Measurements from ENCODE around the gene ARHGAP6. TPM values are rescaled to one million over a fixed set of nuclear protein-coding genes. Genes with fewer than 3 reads are reported as not detected.
A peak's percentile ranks its signal among the peaks of the same experiment; 100 is the strongest.

ARHGAP6 gene
- total RNA-seq, 4 donors from 2014 or later, result 49.2 to 63.8 (median 51.5) TPM

DNA sequence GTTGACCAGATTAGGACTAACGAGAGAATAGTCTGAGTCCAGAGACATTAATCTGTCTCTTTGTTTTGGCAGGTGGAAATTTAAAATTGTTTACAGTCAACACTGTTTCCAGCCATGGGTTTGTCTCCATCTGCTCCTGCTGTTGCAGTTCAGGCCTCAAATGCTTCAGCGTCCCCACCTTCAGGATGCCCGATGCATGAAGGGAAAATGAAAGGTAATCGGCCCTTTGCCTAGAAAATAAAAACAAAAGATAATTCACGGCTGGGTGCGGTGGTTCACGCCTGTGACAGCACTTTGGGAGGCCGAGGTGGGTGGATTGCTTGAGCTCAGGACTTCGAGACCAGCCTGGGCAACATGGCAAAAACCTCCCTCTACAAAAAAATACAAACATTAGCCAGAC is 553.8 kb downstream of the ARHGAP6 start:
- H3K27ac ChIP-seq, result peak overlapping the region; percentile 41 to 77 (median 65)
- H3K9me3 ChIP-seq, result no peaks in the 10 kb centered on the region
- peaks cover 0 to 5% of the 10 kb centered on the region in 2 donors for H3K4me1 ChIP-seq
- no peak for DNase-seq
- peaks cover 9 to 17% of the 10 kb centered on the region in 2 donors for H3K36me3 ChIP-seq
- H3K27me3 ChIP-seq, result no peaks in the 10 kb centered on the region
- TF ChIP-seq POLR2A (IDR thresholded peaks at IDR 0.05), result no peak
- TF ChIP-seq, protein P1, sequence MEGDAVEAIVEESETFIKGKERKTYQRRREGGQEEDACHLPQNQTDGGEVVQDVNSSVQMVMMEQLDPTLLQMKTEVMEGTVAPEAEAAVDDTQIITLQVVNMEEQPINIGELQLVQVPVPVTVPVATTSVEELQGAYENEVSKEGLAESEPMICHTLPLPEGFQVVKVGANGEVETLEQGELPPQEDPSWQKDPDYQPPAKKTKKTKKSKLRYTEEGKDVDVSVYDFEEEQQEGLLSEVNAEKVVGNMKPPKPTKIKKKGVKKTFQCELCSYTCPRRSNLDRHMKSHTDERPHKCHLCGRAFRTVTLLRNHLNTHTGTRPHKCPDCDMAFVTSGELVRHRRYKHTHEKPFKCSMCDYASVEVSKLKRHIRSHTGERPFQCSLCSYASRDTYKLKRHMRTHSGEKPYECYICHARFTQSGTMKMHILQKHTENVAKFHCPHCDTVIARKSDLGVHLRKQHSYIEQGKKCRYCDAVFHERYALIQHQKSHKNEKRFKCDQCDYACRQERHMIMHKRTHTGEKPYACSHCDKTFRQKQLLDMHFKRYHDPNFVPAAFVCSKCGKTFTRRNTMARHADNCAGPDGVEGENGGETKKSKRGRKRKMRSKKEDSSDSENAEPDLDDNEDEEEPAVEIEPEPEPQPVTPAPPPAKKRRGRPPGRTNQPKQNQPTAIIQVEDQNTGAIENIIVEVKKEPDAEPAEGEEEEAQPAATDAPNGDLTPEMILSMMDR (IDR thresholded peaks at IDR 0.05), result no peak
- intact Hi-C loops (cut with DNase I), result no loop called here
- peak overlapping the region in 1 of 3 donors; percentile 42 for H3K4me3 ChIP-seq (replicated peaks in 1 of 3)
- WGBS, 2 donors, result 40 to 52% methylated on average over 9 of the region's 9 CpGs

DNA sequence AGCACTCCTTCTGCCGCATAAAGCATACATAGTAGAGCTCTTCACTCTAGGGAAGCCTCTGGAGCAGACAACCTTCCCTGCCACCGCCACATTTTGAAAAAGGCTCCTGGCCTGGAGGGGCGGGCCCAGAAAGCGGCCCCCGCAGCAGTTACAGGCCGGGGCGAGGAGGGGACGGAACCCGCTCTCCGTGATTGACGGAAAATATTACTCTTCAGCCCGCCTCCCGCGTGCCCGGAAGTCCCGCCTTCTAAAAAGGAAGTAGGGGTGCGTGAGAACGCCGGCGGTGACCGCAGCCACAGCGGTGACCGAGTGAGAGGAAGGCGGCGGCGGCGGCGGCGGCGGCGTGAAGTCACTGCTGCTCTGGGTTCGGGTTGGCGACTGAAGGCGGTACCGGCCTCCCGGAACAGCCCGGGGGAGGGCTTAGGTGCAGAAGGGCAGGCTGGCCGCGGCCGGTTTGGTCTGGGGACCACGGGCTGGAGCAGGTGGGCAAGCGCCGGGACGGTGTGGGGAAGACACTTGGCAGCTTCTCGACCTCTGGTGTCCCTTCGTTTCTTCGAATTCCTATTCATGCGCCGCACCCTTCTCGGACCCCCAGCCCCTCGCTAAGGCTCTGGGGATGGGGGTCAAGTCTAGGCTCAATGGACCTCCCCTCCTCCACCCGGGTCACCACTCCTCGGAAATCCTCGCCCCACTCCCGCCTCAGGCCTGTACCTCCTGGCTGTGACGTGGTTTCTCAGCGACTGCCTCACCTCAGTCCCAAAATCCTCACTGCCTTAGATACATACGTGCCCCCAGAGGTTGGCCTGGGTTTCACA is 554.5 kb downstream of the ARHGAP6 start, which contains the start of gene HCCS:
HCCS (plus strand) TSS at position 296 of the 815 bp plus-strand sequence. CDS start 729 bp downstream, outside the sequence.
- Histone ChIP-seq H3K9me3 (no peaks in the 10 kb centered on the region), H3K4me1 (peaks cover 0 to 5% of the 10 kb centered on the region in 2 donors), H3K27ac (peak within 1 kb of the TSS; percentile 41 to 77 (median 65)), H3K4me3 (replicated peaks in 1 of 3) (peak within 1 kb of the TSS; percentile 20 to 42 (median 35)), H3K27me3 (no peaks in the 10 kb centered on the region), H3K36me3 (peaks cover 2 to 11% of the 10 kb centered on the region in 2 donors)
- peak in 1 of 2 donors; percentile 75 for TF ChIP-seq POLR2A (IDR thresholded peaks at IDR 0.05)
- TF ChIP-seq, protein P1 (IDR thresholded peaks at IDR 0.05), result no peak
- DNase-seq, result peak; percentile 79 to 86
- intact Hi-C loops (cut with DNase I), result no loop called here
- 0% methylated on average over 19 to 26 of the region's 58 CpGs for WGBS, 2 donors

DNA sequence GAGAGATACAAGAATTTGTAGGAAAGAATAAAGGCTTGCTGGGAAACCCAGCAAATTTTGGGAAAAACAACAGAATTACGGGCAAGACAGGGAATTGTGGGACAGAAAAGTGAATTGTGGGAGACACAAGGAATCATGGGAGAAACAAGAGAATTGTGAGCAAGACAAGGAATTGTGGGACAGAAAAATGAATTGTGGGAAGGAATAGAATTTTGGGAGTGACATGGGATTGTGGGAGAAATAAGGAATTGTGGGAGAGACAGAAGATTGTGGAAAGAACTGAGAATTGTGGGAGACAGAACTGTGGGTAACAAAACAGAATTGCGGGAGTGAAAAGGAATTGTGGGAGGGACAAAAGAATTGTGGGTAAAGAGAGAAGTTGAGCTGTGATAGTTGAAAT is 555.8 kb downstream of the ARHGAP6 start:
- no peak for DNase-seq
- no peaks in the 10 kb centered on the region for H3K27me3 ChIP-seq
- H3K9me3 ChIP-seq, result no peaks in the 10 kb centered on the region
- TF ChIP-seq POLR2A (IDR thresholded peaks at IDR 0.05), result no peak
- TF ChIP-seq, protein P1 (IDR thresholded peaks at IDR 0.05), result no peak
- H3K27ac ChIP-seq, result no peak overlapping the region
- H3K4me1 ChIP-seq, result peaks cover 0 to 5% of the 10 kb centered on the region in 2 donors
- H3K4me3 ChIP-seq (replicated peaks in 1 of 3), result no peak overlapping the region
- no peaks in the 10 kb centered on the region for H3K36me3 ChIP-seq
- WGBS, 2 donors, result 94 to 97% methylated on average over 2 of the region's 2 CpGs
- intact Hi-C loops (cut with DNase I), result no loop called here

DNA sequence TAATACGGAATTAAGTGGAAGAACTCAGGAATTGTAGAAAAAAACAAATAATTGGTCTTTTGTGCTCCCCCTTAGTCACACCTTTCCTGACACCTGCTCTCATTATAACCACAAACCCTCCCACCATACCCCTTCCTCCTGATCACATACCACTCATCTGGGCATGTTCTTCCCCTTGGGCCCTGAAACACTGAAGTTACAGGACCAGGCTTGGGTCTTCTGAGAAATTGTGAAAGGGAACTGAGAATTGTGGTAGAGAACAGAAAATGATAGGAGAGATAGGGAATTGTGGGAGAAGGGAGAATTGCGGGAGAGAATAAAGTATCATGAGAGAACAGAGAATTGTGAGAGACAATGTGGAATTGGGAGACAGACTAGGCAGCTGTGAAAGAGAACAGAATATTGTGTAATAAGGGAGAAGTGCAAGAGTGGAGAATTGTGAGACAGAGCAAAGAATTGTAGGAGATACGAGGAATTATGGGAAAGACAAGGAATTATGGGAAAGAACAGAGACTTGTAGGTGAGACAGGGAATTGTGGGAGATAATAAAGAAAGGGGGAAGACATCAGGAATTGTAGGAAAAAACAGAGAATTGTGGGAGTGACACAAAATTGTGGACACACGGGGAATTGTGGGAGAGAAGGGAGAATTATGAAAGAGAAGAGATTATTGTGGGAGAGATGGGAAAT is 557.3 kb downstream of the ARHGAP6 start:
- Histone ChIP-seq H3K36me3 (no peaks in the 10 kb centered on the region), H3K4me1 (peaks cover 0 to 5% of the 10 kb centered on the region in 2 donors), H3K9me3 (no peaks in the 10 kb centered on the region), H3K27me3 (no peaks in the 10 kb centered on the region), H3K4me3 (replicated peaks in 1 of 3) (no peak overlapping the region), H3K27ac (no peak overlapping the region)
- TF ChIP-seq, protein P1 (IDR thresholded peaks at IDR 0.05), result no peak
- no peak for TF ChIP-seq POLR2A (IDR thresholded peaks at IDR 0.05)
- WGBS, 2 donors, result 92 to 96% methylated on average over 4 of the region's 4 CpGs
- intact Hi-C loops (cut with DNase I), result no loop called here
- DNase-seq, result no peak

Measured in thyroid gland (tissue), 4 donors.